ENCODE measurements around the gene RFX8. TPM values are rescaled to one million over a fixed set of nuclear protein-coding genes. Genes with fewer than 3 reads are reported as not detected.

Gene RFX8
- not detected in 5 replicates for total RNA-seq (2022; extraction: Qiagen RNA extraction; ENCODE audit: low read depth)

GRCh38 chr2:101474731-101475384 lies at the start of gene RFX8:
Gene RFX8 (minus strand): TSS chr2:101475112. CDS start chr2:101466848, 8,264 bp downstream.

GRCh38 chr2:101387151-101387834 lies 87.6 kb downstream of the RFX8 start, which contains the start of gene CREG2:
Gene CREG2 (minus strand): TSS chr2:101387503. CDS start chr2:101387457, 46 bp downstream.

Other genes with a start within 250 kb of the RFX8 start
- gene CNOT11, start 222.2 kb downstream of the RFX8 start, total RNA-seq (2022; extraction: Qiagen RNA extraction; ENCODE audit: low read depth) = 39.6 to 42.9 TPM (median 41.0 TPM) in 5 replicates
- gene RNF149, start 166.4 kb downstream of the RFX8 start, total RNA-seq (2022; extraction: Qiagen RNA extraction; ENCODE audit: low read depth) = 35.7 to 49.7 TPM (median 45.3 TPM) in 5 replicates
- 7.5 to 16.5 TPM (median 13.6 TPM) in 5 replicates for gene CREG2, start 87.6 kb downstream of the RFX8 start, total RNA-seq (2022; extraction: Qiagen RNA extraction; ENCODE audit: low read depth)
- 86.1 to 121 TPM (median 116 TPM) in 5 replicates for gene MAP4K4, start 222.6 kb upstream of the RFX8 start, total RNA-seq (2022; extraction: Qiagen RNA extraction; ENCODE audit: low read depth)